NCI-H82 treated with DMSO at 0.1 percent for 48 hours (cell line): ENCODE measurements around the gene MVD.

Experiments used
- DNase-seq: peaks from one replicate; lab custom pipeline; 2025; ENCODE audit not compliant: unreplicated experiment; lab: John Stamatoyannopoulos, UW

MVD gene

GRCh38 chr16:88697831-88698615 lies 35.1 kb upstream of the MVD start:
- DNase-seq: no peak

- no peak for DNase-seq
Observed at GRCh38 chr16:88697116-88697830, 34.4 kb upstream of the MVD start.

GRCh38 chr16:88696441-88696840 lies 33.5 kb upstream of the MVD start:
- DNase-seq: no peak

- no peak for DNase-seq
Observed at GRCh38 chr16:88695753-88696152, 32.9 kb upstream of the MVD start.

GRCh38 chr16:88695218-88695617 lies 32.3 kb upstream of the MVD start:
- DNase-seq: no peak

GRCh38 chr16:88694221-88695087 lies 31.6 kb upstream of the MVD start:
- no peak for DNase-seq

GRCh38 chr16:88693420-88694177 lies 30.7 kb upstream of the MVD start:
- no peak for DNase-seq

GRCh38 chr16:88692861-88693260 lies 30.0 kb upstream of the MVD start:
- no peak for DNase-seq

- DNase-seq: no peak
Observed at GRCh38 chr16:88691924-88692560, 29.2 kb upstream of the MVD start.

- DNase-seq: no peak
Observed at GRCh38 chr16:88691129-88691813, 28.4 kb upstream of the MVD start.

GRCh38 chr16:88690341-88691128 lies 27.6 kb upstream of the MVD start:
- DNase-seq: no peak

GRCh38 chr16:88688013-88688778 lies 25.3 kb upstream of the MVD start:
- DNase-seq: peak; percentile 43

GRCh38 chr16:88687676-88688012 lies 24.8 kb upstream of the MVD start:
- no peak for DNase-seq

- no peak for DNase-seq
Observed at GRCh38 chr16:88687254-88687576, 24.3 kb upstream of the MVD start.

- peak; percentile 20 for DNase-seq
Observed at GRCh38 chr16:88686439-88687253, 23.8 kb upstream of the MVD start, which contains the start of gene SNAI3. Gene SNAI3 (minus strand): TSS chr16:88686507. CDS start chr16:88686406, 101 bp downstream.

- DNase-seq: no peak
Observed at GRCh38 chr16:88686062-88686438, 23.2 kb upstream of the MVD start.
